ENCODE results near the gene KIAA1549. TPM values are rescaled to one million over a fixed set of nuclear protein-coding genes. Genes with fewer than 3 reads are reported as not detected.

The KIAA1549 gene
- total and polyA plus RNA-seq, 2 of the 4 experiments (the other 2 are of a cell fraction): 1.3 to 3.3 TPM

GRCh38 chr7:138961159-138961558 lies 20.0 kb downstream of the KIAA1549 start:
- dilution Hi-C loops (cut with HindIII; ENCODE audit: low sequenced_read_pairs, unreplicated experiment): no loop called here
- H2BK20ac ChIP-seq (ENCODE audit: low read depth, low read length): no peak overlapping the region
- no peak overlapping the region for H2AFZ ChIP-seq (replicated peaks; ENCODE audit: low read length, poor library complexity)
- no peaks in the 10 kb centered on the region for H3K27me3 ChIP-seq (ENCODE audit: control insufficient read depth, insufficient read depth, low read length)
- no peaks in the 10 kb centered on the region for H4K20me1 ChIP-seq (ENCODE audit: insufficient read depth, low read length)
- no peak overlapping the region for H2AK9ac ChIP-seq (replicated peaks; ENCODE audit: low read depth, low read length, poor library complexity)
- ATAC-seq (ENCODE audit: low read depth): no peak; the same call in 1 of the 2 replicates
- H4K91ac ChIP-seq (ENCODE audit: insufficient read depth, low read depth, low read length): no peak overlapping the region
- H2BK15ac ChIP-seq (ENCODE audit: low read depth, low read length): no peak overlapping the region
- no TSS peak for BruUV-seq (replicated peaks)
- in situ Hi-C loops (cut with MboI; ENCODE audit: low sequenced_read_pairs): no loop called here
- no peaks in the 10 kb centered on the region; the same call in 1 of the 2 replicates for H3K9me1 ChIP-seq (ENCODE audit: insufficient read depth, low read length)
- H3K4me3 ChIP-seq (ENCODE audit: insufficient read depth, low read depth, low read length): no peak overlapping the region
- no peak overlapping the region for H2AK5ac ChIP-seq (ENCODE audit: low read depth, low read length)
- no peak for DNase-seq
- TF ChIP-seq CHD1 (IDR thresholded peaks at IDR 0.05; ENCODE audit: low read depth, low read length) (no peak), FOS (IDR thresholded peaks at IDR 0.05; ENCODE audit: low read depth, low read length) (no peak)
- no peak overlapping the region for H4K8ac ChIP-seq (ENCODE audit: low read depth in 2 of 2, low read length in 2 of 2)
- no peak overlapping the region for H4K5ac ChIP-seq (ENCODE audit: low read depth, low read length)
- no peak overlapping the region for H2BK120ac ChIP-seq (ENCODE audit: low read depth, low read length)
- H3K4me1 ChIP-seq (ENCODE audit: control insufficient read depth, insufficient read depth, low read length): peaks cover 3% of the 10 kb centered on the region; the same call in 1 of the 2 replicates
- WGBS, 2 experiments (ENCODE audit: extremely low coverage in 2 of 2, insufficient read length in 1 of 2): 22% methylated on average over 4 of the region's 8 CpGs; no CpG with 5 or more reads in 1 of the 2 experiments
- H3K36me3 ChIP-seq (ENCODE audit: control insufficient read depth, insufficient read depth, low read length): no peaks in the 10 kb centered on the region
- no peak overlapping the region for H3K4me2 ChIP-seq (ENCODE audit: low read depth, low read length)
- no peaks in the 10 kb centered on the region for H3K9me3 ChIP-seq (ENCODE audit: control insufficient read depth, insufficient read depth, low read length)
- no peak overlapping the region for H2BK5ac ChIP-seq (ENCODE audit: low read depth, low read length, poor library complexity, severe bottlenecking)
- H3K4ac ChIP-seq (ENCODE audit: low read depth, low read length): no peak overlapping the region
- no peak overlapping the region for H3K9ac ChIP-seq (ENCODE audit: low read depth, low read length)
- POLR2A ChIA-PET (ENCODE audit: unreplicated experiment): no interaction called here
- no peak overlapping the region for H3K14ac ChIP-seq (replicated peaks; ENCODE audit: low read depth, low read length)
- CTCF ChIA-PET: no interaction called here
- H3K79me1 ChIP-seq (ENCODE audit: low read depth in 1 of 2, low read length in 2 of 2): peaks cover 11 to 12% of the 10 kb centered on the region in 2 experiments; a peak in 3 of 4 replicates
- no peak overlapping the region for H3K56ac ChIP-seq (ENCODE audit: extremely low read depth, insufficient read depth, low read length)
- intact Hi-C loops (cut with micrococcal nuclease): no loop called here
- H3K27ac ChIP-seq (ENCODE audit: insufficient read depth, low read length): no peak overlapping the region
- H3K23ac ChIP-seq (ENCODE audit: low read depth, low read length): no peak overlapping the region
- H3K18ac ChIP-seq (ENCODE audit: low read depth, low read length): no peak overlapping the region
